Endothelial cell of umbilical vein (primary cell): ENCODE data around the gene ADCY2. TPM values are rescaled to one million over a fixed set of nuclear protein-coding genes. Genes with fewer than 3 reads are reported as not detected.

Experiments used
- BruUV-seq: library from RNA; stranded (reverse); fragments of 400-500 nt; replicated peaks from 2 replicates; lab custom pipeline; 2021; lab: Mats Ljungman, UMichigan
- CTCF ChIA-PET: fragments of 300-600, 350-600 bp; sonication (Branson Sonifier 250); formaldehyde crosslinking; loops from one replicate; lab custom pipeline; 2021; ENCODE audit warnings: antibody characterized with exemption, inconsistent platforms; lab: Charles Lee
- POLR2A ChIA-PET: fragments of 300-600, 350-600 bp; sonication (Branson Sonifier 250); formaldehyde crosslinking; loops from one replicate; lab custom pipeline; 2021; ENCODE audit warnings: antibody characterized with exemption, inconsistent platforms; lab: Charles Lee
- DNase-seq: peaks from one replicate; pipeline ENCODE4 v3.0.0-alpha.2; 2011; ENCODE audit warnings: low read depth, low spot score
- FAIRE-seq: peaks from 2 replicates; lab custom pipeline; 2011; peaks lifted over from hg19 to GRCh38; lab: Jason Lieb, UNC
- H2AFZ ChIP-seq: 2 replicates; pipeline ENCODE4 v1.6.0; 2012; ENCODE audit warnings: low read depth, low read length, control low read depth, inconsistent platforms
- H3K27ac ChIP-seq: 2 replicates; pipeline ENCODE4 v1.5.1; 2011; ENCODE audit warnings: low read depth, mild to moderate bottlenecking, control low read depth, low read length, moderate library complexity; ENCODE audit not compliant: insufficient read depth
- H3K27me3 ChIP-seq, 2 experiments: 2 replicates each; pipeline versions ENCODE4 v1.6.0 to v1.6.1; 2011; ENCODE audit warnings: low read length in 2 of 2, mixed read lengths in 1 of 2; ENCODE audit not compliant: control insufficient read depth in 2 of 2, insufficient read depth in 2 of 2
- H3K36me3 ChIP-seq, 2 experiments: 2 replicates in 1 of 2; 3 replicates in 1 of 2; pipeline ENCODE4 v1.5.1; 2011; ENCODE audit warnings: low read length in 2 of 2, mild to moderate bottlenecking in 1 of 2, moderate library complexity in 1 of 2; ENCODE audit not compliant: control insufficient read depth in 2 of 2, insufficient read depth in 2 of 2; ENCODE audit errors: extremely low read depth in 1 of 2
- H3K4me1 ChIP-seq: 3 replicates; pipeline ENCODE4 v1.5.1; 2011; ENCODE audit warnings: mild to moderate bottlenecking, low read length; ENCODE audit not compliant: control insufficient read depth, insufficient read depth; ENCODE audit errors: extremely low read depth
- H3K4me2 ChIP-seq: 2 replicates; pipeline ENCODE4 v1.6.1; 2011; ENCODE audit warnings: low read length, control low read depth, mixed read lengths; ENCODE audit not compliant: insufficient read depth
- H3K4me3 ChIP-seq, 3 experiments: fragments of 200-600 bp in 1 of 3; sonication (generic), shearing (Covaris generic) in 1 of 3; replicated peaks in 1 of 3; 2 replicates each; pipeline ENCODE4 v1.5.1; 2011 to 2016; ENCODE audit warnings: control low read depth in 3 of 3, low read length in 3 of 3, mild to moderate bottlenecking in 2 of 3, inconsistent platforms in 1 of 3, low read depth in 1 of 3, moderate library complexity in 1 of 3; ENCODE audit not compliant: insufficient read depth in 1 of 3
- H3K79me2 ChIP-seq: 2 replicates; pipeline ENCODE4 v1.6.0; 2012; ENCODE audit warnings: low read length, inconsistent platforms; ENCODE audit not compliant: control insufficient read depth, insufficient read depth
- H3K9ac ChIP-seq: replicated peaks from 2 replicates; pipeline ENCODE3; 2011; ENCODE audit warnings: low read length, control low read depth; ENCODE audit not compliant: insufficient read depth; ENCODE audit errors: extremely low read depth
- H3K9me1 ChIP-seq: replicated peaks from 3 replicates; pipeline ENCODE4 v1.6.0; 2011; ENCODE audit warnings: mild to moderate bottlenecking, low read length; ENCODE audit not compliant: control insufficient read depth, insufficient read depth; ENCODE audit errors: extremely low read depth
- H3K9me3 ChIP-seq: replicated peaks from 2 replicates; pipeline ENCODE4 v1.5.1; 2012; ENCODE audit warnings: low read length, inconsistent platforms; ENCODE audit not compliant: control insufficient read depth, insufficient read depth
- H4K20me1 ChIP-seq: replicated peaks from 2 replicates; pipeline ENCODE3; 2011; ENCODE audit warnings: mild to moderate bottlenecking, low read length; ENCODE audit not compliant: control insufficient read depth, insufficient read depth; ENCODE audit errors: extremely low read depth
- CTCF ChIP-seq, 2 donors: IDR thresholded peaks; 1 replicate in 1 of 2; 2 replicates in 1 of 2; pipeline ENCODE4 v1.5.1; 2011; ENCODE audit warnings: low read length in 2 of 2, mild to moderate bottlenecking in 2 of 2, moderate library complexity in 2 of 2, control low read depth in 1 of 2, inconsistent platforms in 1 of 2, low read depth in 1 of 2; ENCODE audit not compliant: insufficient read depth in 1 of 2; ENCODE audit errors: extremely low read depth in 1 of 2
- EZH2 ChIP-seq: IDR thresholded peaks from 2 replicates; pipeline ENCODE4 v1.6.1; 2012; ENCODE audit warnings: borderline replicate concordance, low read depth, mild to moderate bottlenecking, moderate library complexity, low read length, inconsistent platforms; ENCODE audit not compliant: severe bottlenecking
- FOS ChIP-seq: IDR thresholded peaks from 2 replicates; pipeline ENCODE4 v1.6.1; 2011; ENCODE audit warnings: mild to moderate bottlenecking, low read length, moderate library complexity, borderline replicate concordance; ENCODE audit not compliant: insufficient read depth
- GATA2 ChIP-seq: IDR thresholded peaks from 2 replicates; pipeline ENCODE4 v1.7.0; 2011; ENCODE audit warnings: low read depth, mild to moderate bottlenecking, moderate library complexity, mixed read lengths, low read length; ENCODE audit not compliant: insufficient read length, insufficient read depth
- JUN ChIP-seq: IDR thresholded peaks from 2 replicates; pipeline ENCODE4 v1.6.1; 2011; ENCODE audit warnings: borderline replicate concordance, low read depth; ENCODE audit not compliant: insufficient read length, insufficient read depth
- MAX ChIP-seq: IDR thresholded peaks from 2 replicates; pipeline ENCODE4 v1.6.1; 2011; ENCODE audit not compliant: insufficient read depth, insufficient read length
- MYC ChIP-seq: IDR thresholded peaks from one replicate; pipeline ENCODE4 v1.6.1; 2011; ENCODE audit warnings: mild to moderate bottlenecking, low read depth, low read length
- POLR2A ChIP-seq: IDR thresholded peaks from 2 replicates; pipeline ENCODE4 v1.6.1; 2012; ENCODE audit warnings: low read depth, mild to moderate bottlenecking, control low read depth, low read length
- POLR2AphosphoS5 ChIP-seq: IDR thresholded peaks from 2 replicates; pipeline ENCODE4 v1.6.1; 2012; ENCODE audit warnings: low read depth, mild to moderate bottlenecking, control low read depth, low read length, moderate library complexity; ENCODE audit not compliant: insufficient read depth
- dilution Hi-C: fragments of 300-500 bp; cut with MboI; formaldehyde crosslinking; loops from one replicate; pipeline ENCODE4 v1.15.0; 2019; ENCODE audit warnings: low sequenced_read_pairs; ENCODE audit not compliant: extremely low pct_ligation_motif_present
- intact Hi-C: fragments of 100-400 bp; cut with micrococcal nuclease; formaldehyde crosslinking; loops from one replicate; pipeline ENCODE4 v1.10.0; 2022
- polyA plus RNA-seq, 4 experiments: library from polyadenylated mRNA; depleted of rRNA in 3 of 4; stranded (reverse) in 3 of 4; unstranded in 1 of 4; fragments of >200 nt; gene quantifications; 2 replicates each; pipeline versions ENCODE4 v1.2.1 to v1.2.3, GENCODE V29; 2011 to 2012; ENCODE audit warnings: missing spikeins in 1 of 4
- total RNA-seq: library from RNA; stranded (reverse); gene quantifications from 2 replicates; pipeline ENCODE4 v1.2.3, GENCODE V29; 2021

Gene ADCY2
- total and polyA plus RNA-seq, 2 donors (not counting 3 experiments of a cell fraction or from before 2014, with no cell fraction given): under 0.01 TPM; not detected in 1

- peaks cover 3% of the 10 kb centered on the region for H3K9me3 ChIP-seq
- no peaks in the 10 kb centered on the region for H4K20me1 ChIP-seq
- dilution Hi-C loops (no loop called here), intact Hi-C loops (no loop called here)
- H3K4me1 ChIP-seq: no peaks in the 10 kb centered on the region
- H3K79me2 ChIP-seq: no peaks in the 10 kb centered on the region
- no peaks in the 10 kb centered on the region for H3K9me1 ChIP-seq
- H2AFZ ChIP-seq: no peak overlapping the region
- no peak overlapping the region for H3K9ac ChIP-seq
- ChIA-PET CTCF (no interaction called here), POLR2A (no interaction called here)
- TF ChIP-seq JUN (no peak), FOS (no peak), MAX (no peak), POLR2AphosphoS5 (no peak), POLR2A (no peak), EZH2 (no peak), CTCF (IDR thresholded peaks at IDR 0.05; ENCODE audit: extremely low read depth in 1 of 2, insufficient read depth in 1 of 2, low read depth in 1 of 2, low read length in 2 of 2) (no peak), MYC (no peak), GATA2 (no peak)
- no peak overlapping the region for H3K27ac ChIP-seq
- no peaks in the 10 kb centered on the region for H3K27me3 ChIP-seq
- DNase-seq (no peak), FAIRE-seq (no peak)
- H3K4me2 ChIP-seq: no peak overlapping the region
- no peaks in the 10 kb centered on the region for H3K36me3 ChIP-seq
- no TSS peak for BruUV-seq
- no peak overlapping the region for H3K4me3 ChIP-seq
Measured at GRCh38 chr5:7659420-7659819, 263.5 kb downstream of the ADCY2 start.
